Transverse colon (tissue), 3 donors: Measurements from ENCODE around the gene DMC1.

ENCODE experiments used
- CTCF ChIP-seq, 5 experiments: fragments of 200-600 bp in 3 of 5; fragments of 450-650 bp in 2 of 5; sonication (generic) in 3 of 5; IDR thresholded peaks; 1 replicate in 2 of 5; 2 replicates in 3 of 5; pipeline ENCODE4 v1.5.1; 2016 to 2017; ENCODE audit warnings: antibody characterized with exemption in 5 of 5, inconsistent platforms in 3 of 5, mild to moderate bottlenecking in 2 of 5, moderate library complexity in 1 of 5
- EP300 ChIP-seq: sonication (generic); formaldehyde crosslinking; IDR thresholded peaks from one replicate; pipeline ENCODE4 v1.6.1; 2017; ENCODE audit warnings: antibody characterized with exemption, low read depth
- POLR2A ChIP-seq: fragments of 450-650 bp; IDR thresholded peaks from one replicate; pipeline ENCODE4 v1.6.1; 2016; ENCODE audit warnings: antibody characterized with exemption, mild to moderate bottlenecking, moderate library complexity

- TF ChIP-seq CTCF (IDR thresholded peaks at IDR 0.05) (no peak), POLR2A (no peak), EP300 (no peak)
Measured at GRCh38 chr22:38523029-38523428, 47.0 kb downstream of the DMC1 start.
